ENCODE data around the gene LRTM2.

The LRTM2 gene

GRCh38 chr12:1858456-1858855 is 38.1 kb downstream of the LRTM2 start (continued):
- TF ChIP-seq POU6F1 (CRISPR knock-in tag; IDR thresholded peaks at IDR 0.05; ENCODE audit: borderline replicate concordance, low read depth) (no peak), TCF4 (CRISPR knock-in tag; IDR thresholded peaks at IDR 0.05; ENCODE audit: borderline replicate concordance) (no peak), BACH2 (CRISPR knock-in tag; IDR thresholded peaks at IDR 0.05; ENCODE audit: borderline replicate concordance) (no peak), CSRNP3 (CRISPR knock-in tag; IDR thresholded peaks at IDR 0.05) (no peak), ZNF8 (CRISPR knock-in tag; IDR thresholded peaks at IDR 0.05) (no peak), OSR1 (CRISPR knock-in tag; IDR thresholded peaks at IDR 0.05) (no peak), ESRRG (CRISPR knock-in tag; IDR thresholded peaks at IDR 0.05) (no peak), RARB (CRISPR knock-in tag; IDR thresholded peaks at IDR 0.05) (no peak), SNAI2 (CRISPR knock-in tag; IDR thresholded peaks at IDR 0.05) (no peak)

GRCh38 chr12:1859643-1860042 is 39.3 kb downstream of the LRTM2 start:
- no peak for ATAC-seq
- TF ChIP-seq ZNF565 (CRISPR knock-in tag; conservative IDR thresholded peaks at IDR 0.05; ENCODE audit: low read depth) (no peak), ESRRG (CRISPR knock-in tag; IDR thresholded peaks at IDR 0.05) (no peak), ZC3H10 (CRISPR knock-in tag; IDR thresholded peaks at IDR 0.05) (no peak), BACH2 (CRISPR knock-in tag; IDR thresholded peaks at IDR 0.05; ENCODE audit: borderline replicate concordance) (no peak), PATZ1 (CRISPR knock-in tag; IDR thresholded peaks at IDR 0.05; ENCODE audit: borderline replicate concordance) (no peak), ISL1 (CRISPR knock-in tag; IDR thresholded peaks at IDR 0.05) (no peak), TSHZ2 (CRISPR knock-in tag; IDR thresholded peaks at IDR 0.05) (no peak), CSDC2 (CRISPR knock-in tag; IDR thresholded peaks at IDR 0.05) (no peak), TOX (CRISPR knock-in tag; IDR thresholded peaks at IDR 0.05; ENCODE audit: borderline replicate concordance) (no peak), CREB5 (CRISPR knock-in tag; IDR thresholded peaks at IDR 0.05; ENCODE audit: low read depth) (no peak), CSRNP3 (CRISPR knock-in tag; IDR thresholded peaks at IDR 0.05) (no peak), ZNF8 (CRISPR knock-in tag; IDR thresholded peaks at IDR 0.05) (no peak), ARNTL (CRISPR knock-in tag; IDR thresholded peaks at IDR 0.05; ENCODE audit: borderline replicate concordance, low read depth) (no peak), POU6F1 (CRISPR knock-in tag; IDR thresholded peaks at IDR 0.05; ENCODE audit: borderline replicate concordance, low read depth) (no peak), RARB (CRISPR knock-in tag; IDR thresholded peaks at IDR 0.05) (no peak), ZFP3 (CRISPR knock-in tag; IDR thresholded peaks at IDR 0.05) (no peak), GLIS3 (CRISPR knock-in tag; IDR thresholded peaks at IDR 0.05) (no peak), PPARA (CRISPR knock-in tag; IDR thresholded peaks at IDR 0.05; ENCODE audit: borderline replicate concordance) (no peak), SNAI2 (CRISPR knock-in tag; IDR thresholded peaks at IDR 0.05) (no peak), TCF4 (CRISPR knock-in tag; IDR thresholded peaks at IDR 0.05; ENCODE audit: borderline replicate concordance) (no peak)

Measured in SK-N-SH treated with all-trans-retinoic acid at 6 μM for 48 hours (cell line).